HG02610 (cell line): Measurements from ENCODE around the gene TIMMDC1.
"Not testable (repeated sequence)": the region's sequence is repeated elsewhere in the genome, so short reads cannot be mapped to it uniquely, and the experiment has no call there.

Experiments
- ATAC-seq: cut with Tn5 transposase; IDR thresholded peaks from one replicate; pipeline ENCODE4 v1.9.1; 2021; ENCODE audit warnings: mild to moderate bottlenecking, moderate library complexity; ENCODE audit not compliant: unreplicated experiment

TIMMDC1 gene

GRCh38 chr3:119508172-119508845 is 10.0 kb downstream of the TIMMDC1 start:
- peak; percentile 87 for ATAC-seq

- ATAC-seq = no peak
Observed at GRCh38 chr3:119510690-119511089, 12.3 kb downstream of the TIMMDC1 start.

- ATAC-seq = no peak
Observed at GRCh38 chr3:119514637-119515036, 16.3 kb downstream of the TIMMDC1 start.

GRCh38 chr3:119517112-119517511 is 18.8 kb downstream of the TIMMDC1 start:
- no peak for ATAC-seq

- no peak for ATAC-seq
Observed at GRCh38 chr3:119518026-119518425, 19.7 kb downstream of the TIMMDC1 start.

- ATAC-seq = no peak
Observed at GRCh38 chr3:119524931-119525662, 26.8 kb downstream of the TIMMDC1 start.

- no peak for ATAC-seq
Observed at GRCh38 chr3:119527714-119528113, 29.4 kb downstream of the TIMMDC1 start.

GRCh38 chr3:119529883-119530282 is 31.5 kb downstream of the TIMMDC1 start:
- ATAC-seq = no peak

- ATAC-seq = no peak
Observed at GRCh38 chr3:119530456-119530855, 32.1 kb downstream of the TIMMDC1 start.

GRCh38 chr3:119531151-119531550 is 32.8 kb downstream of the TIMMDC1 start:
- ATAC-seq = no peak

- no peak for ATAC-seq
Observed at GRCh38 chr3:119534296-119534695, 35.9 kb downstream of the TIMMDC1 start.

- ATAC-seq = no peak
Observed at GRCh38 chr3:119536757-119537156, 38.4 kb downstream of the TIMMDC1 start.

- no peak for ATAC-seq
Observed at GRCh38 chr3:119538772-119539171, 40.4 kb downstream of the TIMMDC1 start.

- ATAC-seq = no peak
Observed at GRCh38 chr3:119541547-119541946, 43.2 kb downstream of the TIMMDC1 start.

- ATAC-seq = no peak
Observed at GRCh38 chr3:119542168-119542767, 43.9 kb downstream of the TIMMDC1 start.

GRCh38 chr3:119543147-119543546 is 44.8 kb downstream of the TIMMDC1 start:
- no peak for ATAC-seq

GRCh38 chr3:119547227-119547626 is 48.9 kb downstream of the TIMMDC1 start:
- ATAC-seq = no peak

- ATAC-seq = no peak
Observed at GRCh38 chr3:119548341-119548740, 50.0 kb downstream of the TIMMDC1 start.

GRCh38 chr3:119550192-119550910 is 52.0 kb downstream of the TIMMDC1 start:
- peak; percentile 60 for ATAC-seq

- no peak for ATAC-seq
Observed at GRCh38 chr3:119551598-119551997, 53.3 kb downstream of the TIMMDC1 start.

- not testable (repeated sequence) for ATAC-seq
Observed at GRCh38 chr3:119552928-119553327, 54.6 kb downstream of the TIMMDC1 start.
